Putamen (tissue), 1 donor: ENCODE data around the gene LCA5.
"Not testable (repeated sequence)": the region's sequence is repeated elsewhere in the genome, so short reads cannot be mapped to it uniquely, and the experiment has no call there.

Experiments
- DNase-seq: peaks from one replicate; pipeline ENCODE4 v3.0.0-alpha.2; 2016; ENCODE audit warnings: low spot score

Gene LCA5

DNA sequence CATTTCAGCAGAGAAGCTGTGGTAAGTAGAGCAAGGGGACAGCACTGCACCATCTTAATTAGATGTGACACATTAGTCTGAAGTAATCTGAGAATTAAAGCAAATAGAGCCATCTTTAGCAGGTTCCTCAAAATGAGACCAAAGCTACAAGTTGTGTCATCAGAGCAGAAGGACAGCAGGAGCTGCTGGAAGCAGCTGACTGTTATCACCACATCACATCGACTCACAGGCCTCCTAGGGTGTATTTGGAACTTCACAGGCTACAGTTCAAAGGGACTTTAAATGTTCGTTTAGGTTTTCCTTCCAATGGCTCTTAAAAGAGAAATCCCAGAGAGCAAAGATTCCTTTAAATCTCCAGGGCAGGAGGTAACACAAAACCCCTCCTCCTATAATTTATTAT, 69.5 kb downstream of the LCA5 start:
- no peak for DNase-seq

- DNase-seq: peak; percentile 14
Observed at GRCh38 chr6:79466207-79466834, 70.9 kb downstream of the LCA5 start.

DNA sequence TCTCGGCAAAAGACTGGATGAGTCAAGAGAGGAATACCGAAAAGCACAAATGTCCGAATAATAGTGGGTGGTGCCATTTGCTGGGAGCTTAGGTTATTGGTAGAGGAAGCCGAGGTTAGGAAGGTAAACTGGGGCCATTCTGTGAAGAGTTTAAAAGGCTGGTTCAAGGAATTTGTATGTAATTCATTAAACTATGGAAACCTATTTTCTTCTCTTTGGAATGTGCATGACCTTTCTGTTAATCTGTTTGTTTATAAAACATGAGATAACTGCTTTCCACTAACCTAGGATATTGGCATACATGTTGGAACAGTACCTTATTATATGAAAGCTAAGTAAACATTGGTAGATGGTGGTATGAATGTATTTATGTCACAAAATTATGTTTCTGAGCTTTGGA, 71.8 kb downstream of the LCA5 start:
- no peak for DNase-seq

GRCh38 chr6:79463621-79464050, 73.6 kb downstream of the LCA5 start:
- no peak for DNase-seq

DNA sequence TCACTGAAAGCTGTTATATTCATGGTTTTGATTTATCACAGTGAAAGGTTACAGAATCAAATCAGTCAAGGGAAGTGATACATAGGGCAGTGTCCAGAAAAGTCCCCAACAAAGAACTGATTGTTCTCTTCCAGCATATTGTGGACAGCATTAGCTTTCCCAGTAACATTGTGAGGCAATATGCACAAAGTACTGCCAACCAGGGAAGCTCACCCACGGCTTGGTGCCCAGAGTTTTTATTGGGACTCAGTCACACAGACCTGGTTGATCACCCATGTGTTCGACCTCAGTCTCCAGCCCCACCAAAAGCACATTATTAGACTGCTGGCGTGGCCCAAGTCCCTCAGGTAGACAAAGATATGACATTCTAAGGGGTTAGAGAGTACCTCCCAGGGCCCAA, 76.0 kb downstream of the LCA5 start:
- DNase-seq: peak; percentile 11

GRCh38 chr6:79455446-79455845, 81.8 kb downstream of the LCA5 start:
- DNase-seq: no peak

- DNase-seq: no peak
Observed at GRCh38 chr6:79453558-79454042, 83.6 kb downstream of the LCA5 start.

- no peak for DNase-seq
Observed at GRCh38 chr6:79450984-79451383, 86.2 kb downstream of the LCA5 start.

GRCh38 chr6:79446006-79446405, 91.2 kb downstream of the LCA5 start:
- DNase-seq: no peak

- DNase-seq: not testable (repeated sequence)
Observed at GRCh38 chr6:79443876-79444275, 93.4 kb downstream of the LCA5 start.

- no peak for DNase-seq
Observed at GRCh38 chr6:79441192-79441591, 96.0 kb downstream of the LCA5 start.

DNA sequence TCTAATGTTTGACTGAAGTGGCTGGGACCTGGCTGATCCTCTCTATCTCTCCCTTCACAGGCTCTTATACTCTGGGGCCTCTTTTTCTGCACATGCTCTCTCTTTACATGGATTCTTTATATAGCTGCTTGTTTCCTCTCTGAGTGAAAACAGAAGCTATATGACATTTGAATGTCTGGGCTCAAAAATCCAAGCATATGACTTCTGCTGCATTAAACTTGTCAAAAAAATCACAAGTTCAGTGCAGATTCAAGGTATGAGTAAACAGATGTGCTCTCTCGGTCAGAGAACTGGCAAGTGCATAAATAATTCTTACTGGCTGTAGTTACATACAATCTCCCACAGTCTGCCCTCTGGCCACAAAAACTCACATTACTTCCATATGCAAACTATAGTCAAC, 96.6 kb downstream of the LCA5 start:
- DNase-seq: no peak

GRCh38 chr6:79438030-79438429, 99.2 kb downstream of the LCA5 start:
- DNase-seq: no peak

DNA sequence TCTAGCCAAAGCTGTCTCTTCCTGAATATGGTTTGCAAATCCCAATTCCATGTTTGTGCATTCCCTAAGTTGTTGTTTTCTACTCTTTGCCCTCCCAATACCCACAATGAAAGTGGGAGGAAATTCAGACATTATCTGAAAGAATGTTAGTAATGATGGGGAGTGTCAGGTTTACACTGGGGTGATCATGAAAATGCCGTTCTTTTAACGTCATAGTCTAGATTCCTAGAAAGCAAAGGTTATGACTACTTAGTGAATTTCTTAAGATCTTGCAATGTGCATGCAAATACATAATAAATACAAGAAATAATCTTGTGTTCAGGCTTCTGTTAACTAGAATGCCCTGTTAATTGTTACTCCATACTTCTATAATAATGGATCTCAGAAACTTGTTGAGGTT, 101.0 kb downstream of the LCA5 start:
- DNase-seq: no peak

GRCh38 chr6:79435746-79436145, 101.5 kb downstream of the LCA5 start:
- DNase-seq: no peak
